Measurements from ENCODE around the gene PCBD2. TPM values are rescaled to one million over a fixed set of nuclear protein-coding genes. Genes with fewer than 3 reads are reported as not detected.

PCBD2 gene
- total and polyA plus RNA-seq, 2 of the 4 experiments (the other 2 are of a cell fraction): 2.2 to 2.7 TPM

DNA sequence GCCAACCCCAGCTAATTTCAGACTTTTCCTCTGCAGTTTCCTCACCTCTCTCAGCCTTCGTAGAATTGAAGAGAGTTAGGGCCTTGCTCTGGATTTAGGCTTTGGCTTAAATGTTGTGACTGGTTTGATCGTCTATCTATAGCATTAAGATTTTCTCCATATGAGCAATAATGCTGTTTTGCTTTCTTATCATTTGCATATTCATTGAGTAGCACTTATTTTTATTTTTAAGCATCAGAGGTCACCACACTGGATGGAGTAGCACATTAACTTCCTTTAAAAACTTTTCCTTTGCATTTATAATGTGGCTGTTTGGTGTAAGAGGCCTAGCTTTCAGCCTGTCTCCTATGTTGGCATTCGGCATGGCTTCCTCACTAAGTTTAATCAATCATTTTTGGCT lies 12.6 kb upstream of the PCBD2 start:
- H2AK5ac ChIP-seq (ENCODE audit: low read depth, low read length): no peak overlapping the region
- H4K20me1 ChIP-seq (ENCODE audit: insufficient read depth, low read length): peaks cover 4% of the 10 kb centered on the region; the same call in 1 of the 2 replicates
- BruUV-seq (replicated peaks): no TSS peak
- H3K4me3 ChIP-seq (ENCODE audit: insufficient read depth, low read depth, low read length): no peak overlapping the region
- H2BK120ac ChIP-seq (ENCODE audit: low read depth, low read length): no peak overlapping the region
- no peak overlapping the region for H3K56ac ChIP-seq (ENCODE audit: extremely low read depth, insufficient read depth, low read length)
- intact Hi-C loops (cut with micrococcal nuclease): no loop called here
- in situ Hi-C loops (cut with MboI; ENCODE audit: low sequenced_read_pairs): no loop called here
- no peak overlapping the region for H3K27ac ChIP-seq (ENCODE audit: insufficient read depth, low read length)
- H3K4me1 ChIP-seq (ENCODE audit: control insufficient read depth, insufficient read depth, low read length): no peaks in the 10 kb centered on the region
- no peak overlapping the region for H3K4me2 ChIP-seq (ENCODE audit: low read depth, low read length)
- no CpG with 5 or more reads among the region's 3 CpGs for WGBS, 2 experiments (ENCODE audit: extremely low coverage in 2 of 2, insufficient read length in 1 of 2)
- no peak overlapping the region for H4K8ac ChIP-seq (ENCODE audit: low read depth in 2 of 2, low read length in 2 of 2)
- DNase-seq: no peak
- no peak overlapping the region for H2BK15ac ChIP-seq (ENCODE audit: low read depth, low read length)
- H3K27me3 ChIP-seq (ENCODE audit: control insufficient read depth, insufficient read depth, low read length): no peaks in the 10 kb centered on the region
- no peak overlapping the region for H2AK9ac ChIP-seq (replicated peaks; ENCODE audit: low read depth, low read length, poor library complexity)
- H3K9me3 ChIP-seq (ENCODE audit: control insufficient read depth, insufficient read depth, low read length): no peaks in the 10 kb centered on the region
- ChIA-PET CTCF (interaction anchor here (0.6 kb wide), 1 partner anchor 243 kb away, joined by 3 read pairs; no protein-coding TSS in a partner anchor), POLR2A (ENCODE audit: unreplicated experiment) (no interaction called here)
- no peak overlapping the region for H2BK20ac ChIP-seq (ENCODE audit: low read depth, low read length)
- no peak overlapping the region for H3K18ac ChIP-seq (ENCODE audit: low read depth, low read length)
- no peak overlapping the region for H4K5ac ChIP-seq (ENCODE audit: low read depth, low read length)
- no peak for TF ChIP-seq MAZ (IDR thresholded peaks at IDR 0.05; ENCODE audit: borderline replicate concordance, low read depth, low read length)
- TF ChIP-seq SMC3 (IDR thresholded peaks at IDR 0.05; ENCODE audit: low read depth, low read length): no peak
- no peak for TF ChIP-seq RFX5 (IDR thresholded peaks at IDR 0.05; ENCODE audit: low read depth, low read length)
- no peak for TF ChIP-seq NFE2L2 (IDR thresholded peaks at IDR 0.05; ENCODE audit: low read depth, low read length)
- no peak for TF ChIP-seq RAD21 (IDR thresholded peaks at IDR 0.05; ENCODE audit: low read length)
- no peak for TF ChIP-seq CTCF (conservative IDR thresholded peaks at IDR 0.05; ENCODE audit: low read depth, low read length)
- TF ChIP-seq USF2 (IDR thresholded peaks at IDR 0.05; ENCODE audit: low read depth, low read length): no peak
- TF ChIP-seq CHD1 (IDR thresholded peaks at IDR 0.05; ENCODE audit: low read depth, low read length): no peak
- TF ChIP-seq FOS (IDR thresholded peaks at IDR 0.05; ENCODE audit: low read depth, low read length): no peak
- TF ChIP-seq, protein P1, sequence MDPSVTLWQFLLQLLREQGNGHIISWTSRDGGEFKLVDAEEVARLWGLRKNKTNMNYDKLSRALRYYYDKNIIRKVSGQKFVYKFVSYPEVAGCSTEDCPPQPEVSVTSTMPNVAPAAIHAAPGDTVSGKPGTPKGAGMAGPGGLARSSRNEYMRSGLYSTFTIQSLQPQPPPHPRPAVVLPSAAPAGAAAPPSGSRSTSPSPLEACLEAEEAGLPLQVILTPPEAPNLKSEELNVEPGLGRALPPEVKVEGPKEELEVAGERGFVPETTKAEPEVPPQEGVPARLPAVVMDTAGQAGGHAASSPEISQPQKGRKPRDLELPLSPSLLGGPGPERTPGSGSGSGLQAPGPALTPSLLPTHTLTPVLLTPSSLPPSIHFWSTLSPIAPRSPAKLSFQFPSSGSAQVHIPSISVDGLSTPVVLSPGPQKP (IDR thresholded peaks at IDR 0.05; ENCODE audit: borderline replicate concordance, low read depth, low read length): no peak
- no peak for TF ChIP-seq MAFK (IDR thresholded peaks at IDR 0.05; ENCODE audit: low read depth, low read length)
- no peak overlapping the region for H4K91ac ChIP-seq (ENCODE audit: insufficient read depth, low read depth, low read length)
- dilution Hi-C loops (cut with HindIII; ENCODE audit: low sequenced_read_pairs, unreplicated experiment): no loop called here
- peaks cover 18 to 39% of the 10 kb centered on the region in 2 experiments for H3K79me1 ChIP-seq (ENCODE audit: low read depth in 1 of 2, low read length in 2 of 2)
- H3K9ac ChIP-seq (ENCODE audit: low read depth, low read length): no peak overlapping the region
- no peak overlapping the region for H3K14ac ChIP-seq (replicated peaks; ENCODE audit: low read depth, low read length)
- no peak overlapping the region for H2BK5ac ChIP-seq (ENCODE audit: low read depth, low read length, poor library complexity, severe bottlenecking)
- no peaks in the 10 kb centered on the region; the same call in 1 of the 2 replicates for H3K9me1 ChIP-seq (ENCODE audit: insufficient read depth, low read length)
- no peak overlapping the region for H3K4ac ChIP-seq (ENCODE audit: low read depth, low read length)
- H3K23ac ChIP-seq (ENCODE audit: low read depth, low read length): no peak overlapping the region
- H3K36me3 ChIP-seq (ENCODE audit: control insufficient read depth, insufficient read depth, low read length): peaks cover 21% of the 10 kb centered on the region
- no peak overlapping the region for H2AFZ ChIP-seq (replicated peaks; ENCODE audit: low read length, poor library complexity)
- no peak for ATAC-seq (ENCODE audit: low read depth)

Data from IMR-90 (cell line).